Loucy (cell line): ENCODE results near the gene TTC12.

Experiments used
- H2AFZ ChIP-seq: fragments of 200-600 bp; sonication (generic); 2 replicates; pipeline ENCODE4 v1.6.0; 2016; ENCODE audit warnings: antibody characterized with exemption, mild to moderate bottlenecking, low read length, moderate library complexity
- H3F3A ChIP-seq: fragments of 200-600 bp; 2 replicates; pipeline ENCODE4 v1.6.0; 2016; ENCODE audit warnings: antibody characterized with exemption, low read depth, mild to moderate bottlenecking
- H3K27me3 ChIP-seq: fragments of 200-600 bp; sonication (generic); 2 replicates; pipeline ENCODE4 v1.6.1; 2014; ENCODE audit warnings: low read length, mild to moderate bottlenecking; ENCODE audit not compliant: insufficient read depth, poor library complexity, severe bottlenecking
- H3K36me3 ChIP-seq: fragments of 200-600 bp; sonication (generic); 2 replicates; pipeline ENCODE4 v1.6.1; 2016; ENCODE audit warnings: low read length; ENCODE audit not compliant: insufficient read depth
- H3K4me1 ChIP-seq: fragments of 200-600 bp; sonication (generic); 2 replicates; pipeline ENCODE4 v1.5.1; 2014; ENCODE audit warnings: low read length, mild to moderate bottlenecking; ENCODE audit not compliant: insufficient read depth, poor library complexity, severe bottlenecking
- H3K4me2 ChIP-seq: fragments of 200-600 bp; sonication (generic); 2 replicates; pipeline ENCODE4 v1.6.0; 2014; ENCODE audit warnings: antibody characterized with exemption, low read length, low read depth, mild to moderate bottlenecking; ENCODE audit not compliant: poor library complexity, severe bottlenecking
- H3K4me3 ChIP-seq: fragments of 200-600 bp; sonication (generic); 2 replicates; pipeline ENCODE4 v1.5.1; 2014; ENCODE audit warnings: low read length, mild to moderate bottlenecking, mixed read lengths; ENCODE audit not compliant: poor library complexity, severe bottlenecking
- H3K79me2 ChIP-seq: fragments of 200-600 bp; sonication (generic); 2 replicates; pipeline ENCODE4 v1.6.1; 2014; ENCODE audit warnings: low read length; ENCODE audit not compliant: insufficient read depth
- H3K9ac ChIP-seq: fragments of 200-600 bp; sonication (generic); 2 replicates; pipeline ENCODE4 v1.6.0; 2014; ENCODE audit warnings: mild to moderate bottlenecking, low read depth, low read length, moderate library complexity; ENCODE audit not compliant: poor library complexity, severe bottlenecking
- H3K9me2 ChIP-seq: fragments of 200-600 bp; sonication (generic); replicated peaks from 2 replicates; pipeline ENCODE4 v1.6.1; 2016; ENCODE audit warnings: low read depth, low read length, mixed read lengths
- H3K9me3 ChIP-seq: fragments of 200-600 bp; sonication (generic); 2 replicates; pipeline ENCODE4 v1.6.1; 2014; ENCODE audit warnings: mild to moderate bottlenecking, antibody characterized with exemption, low read length, low read depth; ENCODE audit not compliant: insufficient read depth
- H4K20me1 ChIP-seq: fragments of 200-600 bp; sonication (generic); 2 replicates; pipeline ENCODE4 v1.6.0; 2014; ENCODE audit warnings: antibody characterized with exemption, low read length, mild to moderate bottlenecking; ENCODE audit not compliant: insufficient read depth, poor library complexity, severe bottlenecking
- EZH2phosphoT487 ChIP-seq: fragments of 200-600 bp; IDR thresholded peaks from 2 replicates; pipeline ENCODE4 v1.6.1; 2018; ENCODE audit warnings: antibody characterized with exemption, mild to moderate bottlenecking, moderate library complexity, borderline replicate concordance
- TF ChIP-seq, protein P1 (sequence below): fragments of 200-600 bp; sonication (generic); conservative IDR thresholded peaks from 2 replicates; pipeline ENCODE4 v1.5.1; 2014; ENCODE audit warnings: mild to moderate bottlenecking, antibody characterized with exemption, low read length

TTC12 gene

DNA sequence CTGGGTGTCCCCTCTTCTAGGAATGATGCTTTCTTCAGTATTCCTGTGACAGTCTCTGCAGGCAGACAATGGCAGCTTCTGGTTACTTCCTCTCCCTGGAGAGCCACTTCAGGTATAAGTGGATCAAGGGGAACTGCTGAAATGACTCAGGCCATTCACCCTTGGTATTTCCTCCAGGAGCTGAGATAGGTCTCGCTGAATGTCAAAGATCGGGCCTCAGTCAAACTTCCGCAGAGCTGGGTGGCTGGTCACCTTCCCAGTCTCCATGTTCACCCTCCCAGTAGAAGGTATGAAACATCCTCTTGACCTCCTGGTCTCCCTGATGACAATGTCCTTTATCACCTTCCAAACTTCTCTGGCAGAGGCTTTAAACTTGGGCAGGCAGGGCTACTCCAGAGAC lies 71.4 kb downstream of the TTC12 start:
- TF ChIP-seq, protein P1, sequence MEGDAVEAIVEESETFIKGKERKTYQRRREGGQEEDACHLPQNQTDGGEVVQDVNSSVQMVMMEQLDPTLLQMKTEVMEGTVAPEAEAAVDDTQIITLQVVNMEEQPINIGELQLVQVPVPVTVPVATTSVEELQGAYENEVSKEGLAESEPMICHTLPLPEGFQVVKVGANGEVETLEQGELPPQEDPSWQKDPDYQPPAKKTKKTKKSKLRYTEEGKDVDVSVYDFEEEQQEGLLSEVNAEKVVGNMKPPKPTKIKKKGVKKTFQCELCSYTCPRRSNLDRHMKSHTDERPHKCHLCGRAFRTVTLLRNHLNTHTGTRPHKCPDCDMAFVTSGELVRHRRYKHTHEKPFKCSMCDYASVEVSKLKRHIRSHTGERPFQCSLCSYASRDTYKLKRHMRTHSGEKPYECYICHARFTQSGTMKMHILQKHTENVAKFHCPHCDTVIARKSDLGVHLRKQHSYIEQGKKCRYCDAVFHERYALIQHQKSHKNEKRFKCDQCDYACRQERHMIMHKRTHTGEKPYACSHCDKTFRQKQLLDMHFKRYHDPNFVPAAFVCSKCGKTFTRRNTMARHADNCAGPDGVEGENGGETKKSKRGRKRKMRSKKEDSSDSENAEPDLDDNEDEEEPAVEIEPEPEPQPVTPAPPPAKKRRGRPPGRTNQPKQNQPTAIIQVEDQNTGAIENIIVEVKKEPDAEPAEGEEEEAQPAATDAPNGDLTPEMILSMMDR, result no peak
- TF ChIP-seq EZH2phosphoT487, result no peak
- no peak overlapping the region for H3K9ac ChIP-seq
- H3K36me3 ChIP-seq, result no peaks in the 10 kb centered on the region
- no peak overlapping the region for H3K4me2 ChIP-seq
- no peak overlapping the region for H3K4me3 ChIP-seq
- no peaks in the 10 kb centered on the region for H4K20me1 ChIP-seq
- H3K9me3 ChIP-seq, result no peaks in the 10 kb centered on the region
- H3F3A ChIP-seq, result no peaks in the 10 kb centered on the region
- no peaks in the 10 kb centered on the region for H3K9me2 ChIP-seq
- H2AFZ ChIP-seq, result no peak overlapping the region
- no peaks in the 10 kb centered on the region for H3K79me2 ChIP-seq
- H3K4me1 ChIP-seq, result no peaks in the 10 kb centered on the region
- no peaks in the 10 kb centered on the region for H3K27me3 ChIP-seq

DNA sequence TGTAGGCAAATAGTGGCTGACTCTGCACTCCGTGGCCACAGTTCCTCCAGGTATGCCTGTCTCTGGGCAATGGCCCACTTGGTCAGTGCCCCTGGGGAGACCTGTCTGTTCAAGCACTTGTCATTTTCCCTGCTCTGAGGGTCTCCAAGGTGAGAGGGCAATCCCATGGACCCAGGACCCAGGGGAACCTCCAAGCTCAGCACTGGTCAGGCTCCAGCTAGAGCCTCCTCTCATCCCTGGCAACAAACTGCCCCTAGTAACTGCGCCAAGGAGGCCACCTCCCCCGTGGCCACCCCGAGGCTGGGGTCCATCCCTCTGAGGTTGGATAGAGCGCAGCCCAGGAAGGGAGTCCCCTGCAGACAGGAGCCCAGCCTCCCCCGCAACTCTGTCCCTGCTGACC lies 72.5 kb downstream of the TTC12 start:
- Histone ChIP-seq H3F3A (no peaks in the 10 kb centered on the region), H3K9me2 (no peaks in the 10 kb centered on the region), H3K4me3 (no peak overlapping the region), H4K20me1 (no peaks in the 10 kb centered on the region), H3K9me3 (no peaks in the 10 kb centered on the region), H3K4me1 (no peaks in the 10 kb centered on the region), H3K79me2 (no peaks in the 10 kb centered on the region), H3K27me3 (no peaks in the 10 kb centered on the region), H3K36me3 (no peaks in the 10 kb centered on the region), H2AFZ (no peak overlapping the region), H3K4me2 (no peak overlapping the region), H3K9ac (no peak overlapping the region)
- no peak for TF ChIP-seq EZH2phosphoT487
- TF ChIP-seq, protein P1, result no peak

DNA sequence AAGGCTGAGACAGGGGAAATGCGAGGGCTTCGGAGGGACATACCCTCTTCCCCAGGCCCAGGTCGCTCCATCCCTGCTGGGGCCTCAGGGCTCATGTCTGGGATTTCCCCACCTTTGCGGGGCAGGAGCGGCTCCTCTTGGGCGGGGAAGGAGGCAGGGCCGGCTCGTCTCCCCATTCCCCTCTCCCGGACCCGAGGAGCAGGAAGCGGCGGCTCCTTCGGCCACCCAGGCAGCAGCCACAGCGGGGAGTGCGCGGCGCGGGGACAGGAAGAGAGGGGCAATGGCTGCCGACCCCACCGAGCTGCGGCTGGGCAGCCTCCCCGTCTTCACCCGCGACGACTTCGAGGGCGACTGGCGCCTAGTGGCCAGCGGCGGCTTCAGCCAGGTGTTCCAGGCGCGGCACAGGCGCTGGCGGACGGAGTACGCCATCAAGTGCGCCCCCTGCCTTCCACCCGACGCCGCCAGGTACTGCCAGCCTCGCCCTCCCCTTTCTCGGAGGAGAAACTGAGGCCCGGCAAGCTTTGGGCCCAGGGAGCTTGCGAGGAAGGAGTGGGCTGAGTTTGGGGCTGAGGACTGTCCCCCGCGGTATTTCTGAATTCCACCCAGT lies 73.3 kb downstream of the TTC12 start, which contains the start of gene ANKK1:
Gene ANKK1 (plus strand): TSS at position 175 of the 607 bp plus-strand sequence. CDS start 106 bp downstream, at position 281.
- no peak within 1 kb of the TSS for H3K4me3 ChIP-seq
- no peaks in the 10 kb centered on the region for H3K79me2 ChIP-seq
- no peak within 1 kb of the TSS for H3K9ac ChIP-seq
- no peaks in the 10 kb centered on the region for H3K27me3 ChIP-seq
- no peaks in the 10 kb centered on the region for H3K4me1 ChIP-seq
- H4K20me1 ChIP-seq, result no peaks in the 10 kb centered on the region
- no peaks in the 10 kb centered on the region for H3K9me3 ChIP-seq
- no peaks in the 10 kb centered on the region for H3F3A ChIP-seq
- TF ChIP-seq EZH2phosphoT487, result no peak
- TF ChIP-seq, protein P1, result no peak
- no peak within 1 kb of the TSS for H2AFZ ChIP-seq
- no peaks in the 10 kb centered on the region for H3K9me2 ChIP-seq
- no peaks in the 10 kb centered on the region for H3K36me3 ChIP-seq
- H3K4me2 ChIP-seq, result no peak within 1 kb of the TSS
